Activated naive CD8-positive, alpha-beta T cell treated with anti-CD3 and anti-CD28 coated beads, Interleukin-2, amount 50 U/mL, for 16 hours (primary cell): ENCODE measurements around the gene NSUN2.

Experiments
- DNase-seq: peaks from one replicate; pipeline ENCODE4 v3.0.0-alpha.2; 2020; ENCODE audit warnings: low read depth, low spot score

The NSUN2 gene

GRCh38 chr5:6644794-6645241, 12.0 kb upstream of the NSUN2 start:
- DNase-seq: no peak

- no peak for DNase-seq
These were observed 9.8 kb upstream of the NSUN2 start for GRCh38 chr5:6642655-6643054.

DNA sequence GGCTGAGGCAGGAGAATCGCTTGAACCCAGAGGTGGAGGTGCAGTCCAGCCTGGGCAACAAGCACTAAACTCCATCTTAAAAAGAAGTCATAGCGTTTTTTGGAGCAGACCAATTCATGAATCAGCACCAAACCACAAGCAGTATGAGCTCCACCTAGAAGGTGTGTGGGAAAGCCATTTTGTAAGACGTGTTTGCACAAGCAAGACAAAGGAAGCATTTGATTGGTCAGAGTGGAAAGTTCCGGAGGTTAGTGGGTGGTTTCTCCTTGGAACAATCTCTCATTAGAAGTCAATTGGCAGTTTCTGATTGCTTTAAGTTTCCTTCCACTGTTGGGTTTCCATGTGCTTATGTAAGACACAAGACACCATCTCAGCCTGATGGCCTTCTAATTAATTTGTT, 5.4 kb upstream of the NSUN2 start:
- no peak for DNase-seq

GRCh38 chr5:6637590-6637989, 4.7 kb upstream of the NSUN2 start:
- DNase-seq: no peak

GRCh38 chr5:6637022-6637421, 4.2 kb upstream of the NSUN2 start:
- DNase-seq: no peak

DNA sequence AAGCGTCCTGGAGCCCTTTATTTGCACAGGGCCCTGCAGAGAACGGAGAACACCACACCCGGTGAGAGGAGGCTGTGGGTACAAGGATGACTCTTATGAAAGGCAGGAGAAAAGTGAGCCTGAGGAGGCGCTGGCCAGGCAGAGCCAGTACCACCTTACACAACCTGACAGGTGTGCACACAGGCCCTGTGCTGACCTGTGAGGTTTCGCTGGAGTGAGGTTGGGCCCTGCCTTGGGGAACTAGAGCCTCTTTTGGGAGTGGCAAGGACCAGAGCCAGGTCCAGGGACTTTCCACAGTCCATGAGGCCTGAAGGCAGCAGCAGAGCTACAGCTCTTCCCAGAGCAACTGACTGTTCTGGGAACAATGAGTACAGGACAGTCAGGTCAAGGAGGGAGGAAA, 3.4 kb upstream of the NSUN2 start:
- DNase-seq: no peak

- DNase-seq: no peak
These were observed 2.1 kb upstream of the NSUN2 start for GRCh38 chr5:6634788-6635430.

- DNase-seq: no peak
These were observed 1.5 kb upstream of the NSUN2 start for GRCh38 chr5:6634306-6634705.

GRCh38 chr5:6633469-6634245, 813 bp upstream of the NSUN2 start:
- no peak for DNase-seq

DNA sequence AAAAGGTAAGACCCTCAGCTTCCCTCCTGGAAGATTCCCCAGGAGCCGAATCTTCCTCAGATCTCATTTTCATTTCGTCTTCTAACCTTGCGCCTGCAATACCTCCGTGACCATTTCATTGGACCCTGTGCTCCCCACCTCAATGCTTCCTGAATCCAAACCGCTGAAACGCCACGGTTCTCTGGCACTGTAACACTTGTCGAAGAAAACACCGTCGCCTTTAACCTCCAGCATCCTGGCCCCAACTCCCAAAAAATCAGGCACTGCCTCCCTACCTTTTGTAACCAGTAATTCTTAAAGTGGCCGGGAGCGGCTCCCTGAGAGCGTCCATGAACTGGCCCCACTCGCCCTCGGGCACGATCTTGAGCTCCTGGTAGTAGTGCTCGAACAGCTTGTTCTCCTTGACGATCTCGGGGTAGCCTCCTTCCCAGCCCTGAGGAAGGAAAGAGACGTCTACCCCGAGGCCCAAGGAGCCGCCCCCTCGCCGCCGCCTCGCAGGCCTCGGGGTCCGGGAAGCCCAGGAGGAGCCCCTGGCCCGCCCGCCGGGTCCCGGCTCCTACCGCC, 438 bp downstream of the NSUN2 start:
- no peak for DNase-seq

DNA sequence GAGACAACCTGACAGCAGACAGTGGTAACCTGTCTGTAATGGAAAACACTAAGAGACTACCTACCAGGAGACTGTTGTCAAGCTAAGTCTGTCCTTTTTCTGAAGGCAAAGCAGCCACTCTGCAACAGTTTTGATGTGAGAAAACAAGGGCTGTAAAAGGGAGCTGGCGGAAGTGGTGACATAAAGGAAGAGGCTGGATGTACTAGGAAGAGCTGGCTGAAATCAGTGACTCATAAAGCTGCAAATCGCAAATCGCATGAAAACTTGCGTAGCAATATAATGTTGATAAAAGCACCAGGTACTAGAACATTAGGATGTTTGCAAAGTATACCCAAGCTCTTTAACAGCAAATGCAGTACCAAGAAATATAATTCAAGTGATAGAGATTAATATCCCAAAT, 1.4 kb downstream of the NSUN2 start:
- DNase-seq: no peak

DNA sequence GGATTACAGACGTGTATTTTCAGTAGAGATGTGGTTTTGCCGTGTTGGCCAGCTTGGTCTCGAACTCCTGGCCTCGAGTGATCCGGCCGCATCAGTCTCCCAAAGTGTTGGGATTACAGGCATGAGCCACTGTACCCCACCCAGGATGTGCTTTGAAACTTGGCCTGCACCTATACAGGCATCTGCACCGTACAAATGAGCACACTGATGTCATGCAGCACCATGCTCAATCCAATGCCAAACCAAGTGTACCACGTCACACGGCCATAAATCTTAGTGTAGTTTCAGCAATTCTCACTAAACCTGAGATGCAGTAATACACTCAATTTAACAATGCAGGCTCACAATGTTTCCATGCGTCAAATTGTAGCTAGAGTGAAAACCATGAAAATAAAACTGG, 6.3 kb downstream of the NSUN2 start:
- DNase-seq: no peak

- no peak for DNase-seq
These were observed 8.9 kb downstream of the NSUN2 start for GRCh38 chr5:6623941-6624340.

GRCh38 chr5:6623228-6623627, 9.6 kb downstream of the NSUN2 start:
- DNase-seq: no peak

DNA sequence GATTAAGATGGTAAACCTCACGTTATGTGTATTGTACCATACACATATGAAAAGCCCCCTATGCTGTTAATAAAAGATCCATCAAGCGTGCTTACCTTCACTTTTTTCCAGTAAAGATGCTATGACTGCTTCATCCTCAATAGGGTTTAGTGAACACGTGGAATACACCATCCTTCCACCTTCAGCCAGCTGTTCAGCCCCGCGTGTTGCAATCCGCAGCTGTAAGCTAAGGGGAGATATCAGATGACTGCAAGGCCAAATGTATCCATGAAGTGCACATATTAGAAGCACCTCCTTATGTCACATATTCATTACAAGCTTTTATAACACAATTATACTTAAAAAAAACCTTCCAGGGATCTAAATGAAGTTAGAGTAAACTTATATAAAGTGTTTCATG, 16.2 kb downstream of the NSUN2 start:
- no peak for DNase-seq

GRCh38 chr5:6615034-6615815, 17.6 kb downstream of the NSUN2 start:
- no peak for DNase-seq

DNA sequence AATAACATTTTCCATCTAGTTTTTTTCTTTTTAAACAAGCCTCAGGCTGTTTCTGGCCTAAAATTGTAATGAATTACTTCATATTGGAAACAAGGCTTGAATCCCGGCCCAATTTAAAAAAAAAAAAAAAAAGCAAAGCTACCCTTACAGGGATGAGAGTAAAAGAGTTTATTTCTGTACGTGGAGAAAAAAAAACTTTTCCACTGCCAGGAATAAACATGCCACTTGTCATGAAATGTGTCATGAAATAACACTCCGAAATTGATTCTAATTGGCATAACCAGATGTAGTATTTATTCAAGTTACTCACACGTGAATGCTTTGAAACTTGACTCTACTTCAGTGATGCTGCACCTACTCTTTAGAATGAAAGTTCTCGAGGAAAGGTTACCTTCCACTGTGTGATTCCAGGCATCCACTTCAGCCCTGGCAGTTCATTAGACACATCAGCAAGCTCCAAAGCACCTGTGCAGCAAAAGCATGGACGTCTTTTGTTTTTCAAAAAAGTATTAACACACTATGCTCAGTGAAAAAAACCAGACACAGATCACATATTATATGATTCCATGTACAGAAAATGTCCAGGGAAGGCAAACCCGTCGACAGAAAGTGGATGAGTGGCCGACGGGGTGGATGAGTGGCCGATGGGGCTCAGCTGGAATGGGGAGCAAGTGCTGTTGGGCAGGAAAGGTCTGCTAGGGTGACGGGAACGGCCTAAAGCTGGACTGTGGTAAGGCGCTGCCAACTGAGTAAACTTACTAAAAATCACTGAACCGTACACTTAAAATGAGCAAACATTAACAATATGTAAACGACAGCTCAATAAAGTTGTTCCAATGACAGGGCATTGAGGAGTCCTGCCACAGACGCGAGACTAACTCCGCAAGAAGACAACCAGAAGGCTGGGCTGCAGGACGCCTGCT, 21.2 kb downstream of the NSUN2 start:
- no peak for DNase-seq

DNA sequence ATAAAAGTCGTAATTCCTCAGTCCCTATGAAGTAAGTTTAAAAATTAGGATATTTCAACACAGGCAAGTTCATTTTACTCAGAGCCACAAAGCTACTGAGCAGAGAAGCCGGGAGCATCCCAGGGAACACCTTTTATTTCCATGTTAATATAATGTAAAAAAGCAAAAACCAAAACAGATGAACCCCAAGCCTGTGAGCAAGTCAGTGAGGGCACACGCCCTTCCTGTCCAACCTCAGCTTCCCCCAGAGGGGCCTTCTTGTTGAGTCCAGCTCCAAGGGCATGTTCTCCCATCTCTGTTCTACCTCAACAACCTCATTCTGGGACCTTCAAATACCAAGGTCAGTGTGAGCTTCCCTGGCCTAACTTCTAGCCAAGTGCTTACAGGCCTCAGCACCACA, 24.8 kb downstream of the NSUN2 start:
- DNase-seq: no peak

- DNase-seq: no peak
These were observed 25.3 kb downstream of the NSUN2 start for GRCh38 chr5:6607559-6607936.

DNA sequence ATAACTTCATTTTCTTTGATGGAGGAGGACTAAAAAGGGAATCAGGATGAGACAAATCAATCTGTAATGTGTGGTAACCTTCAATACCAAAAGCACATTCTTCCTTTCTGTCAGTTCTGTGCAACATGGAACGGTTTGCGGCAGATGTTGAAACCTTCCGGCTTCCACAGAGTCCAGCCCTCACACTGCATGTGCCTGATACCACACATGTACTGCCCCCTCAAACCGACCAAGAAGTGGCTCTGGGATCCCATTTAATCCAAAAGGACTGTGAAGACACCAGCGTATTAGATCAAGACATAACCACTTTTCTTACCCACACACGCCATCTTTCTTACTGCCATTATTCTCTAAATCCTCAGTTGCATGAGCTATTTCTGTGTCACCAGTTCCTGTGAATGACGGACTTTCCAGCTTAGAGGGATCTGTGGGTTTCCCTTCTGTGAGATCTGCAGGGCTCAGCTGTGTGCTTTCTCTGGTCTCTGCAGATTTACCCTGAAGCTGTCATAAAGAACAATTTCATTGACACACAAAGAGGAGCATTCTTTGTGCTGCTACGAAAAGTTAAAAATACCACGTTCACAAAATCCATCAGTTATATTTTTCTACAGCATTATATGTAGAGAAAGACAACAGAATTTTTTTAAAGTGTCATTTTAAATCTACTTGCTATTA, 25.8 kb downstream of the NSUN2 start:
- no peak for DNase-seq

- no peak for DNase-seq
These were observed 27.9 kb downstream of the NSUN2 start for GRCh38 chr5:6604946-6605345.
